Lower leg skin (tissue), 3 donors: Measurements from ENCODE around the gene VEGFB.

Experiments
- CTCF ChIP-seq, 3 donors: fragments of 450-650 bp; IDR thresholded peaks; one replicate each; pipeline ENCODE4 v1.5.1; 2016; ENCODE audit warnings: antibody characterized with exemption in 3 of 3, mild to moderate bottlenecking in 3 of 3, moderate library complexity in 2 of 3
- POLR2A ChIP-seq, 2 donors: fragments of 450-650 bp; IDR thresholded peaks; one replicate each; pipeline ENCODE4 v1.6.1; 2016 to 2017; ENCODE audit warnings: antibody characterized with exemption in 2 of 2, mild to moderate bottlenecking in 1 of 2, moderate library complexity in 1 of 2

GRCh38 chr11:64208086-64208795 is 26.1 kb upstream of the VEGFB start:
- no peak for TF ChIP-seq CTCF (IDR thresholded peaks at IDR 0.05)
- TF ChIP-seq POLR2A (IDR thresholded peaks at IDR 0.05), result no peak
